Large intestine (tissue), 3 donors: ENCODE data around the gene XBP1. TPM values are rescaled to one million over a fixed set of nuclear protein-coding genes. Genes with fewer than 3 reads are reported as not detected.

Experiments used
- DNase-seq, 2 donors: peaks; one replicate each; pipeline versions ENCODE4 v3.0.0 to v3.0.0-alpha.2; 2013
- H3K27ac ChIP-seq: one replicate; pipeline ENCODE4 v1.5.1; 2013; ENCODE audit warnings: low read length
- H3K27me3 ChIP-seq: 2 replicates; pipeline ENCODE4 v1.6.1; 2013; ENCODE audit warnings: low read length; ENCODE audit not compliant: control insufficient read depth, insufficient read depth
- H3K36me3 ChIP-seq: 2 replicates; pipeline ENCODE4 v1.6.1; 2013; ENCODE audit warnings: low read length; ENCODE audit not compliant: control insufficient read depth, insufficient read depth
- H3K4me1 ChIP-seq: one replicate; pipeline ENCODE4 v1.6.1; 2013; ENCODE audit warnings: low read length; ENCODE audit not compliant: control insufficient read depth, insufficient read depth
- H3K4me3 ChIP-seq: one replicate; pipeline ENCODE4 v1.5.1; 2013; ENCODE audit warnings: low read length
- H3K9me3 ChIP-seq: one replicate; pipeline ENCODE4 v1.6.1; 2013; ENCODE audit warnings: mild to moderate bottlenecking, low read depth, low read length, moderate library complexity; ENCODE audit not compliant: control insufficient read depth
- WGBS: methylation state at CpG from one replicate; pipeline ENCODE4 v1.1.5; 2013; ENCODE audit warnings: low lambda C conversion rate; ENCODE audit not compliant: insufficient coverage; 5-methylcytosine and 5-hydroxymethylcytosine counted together
- polyA plus RNA-seq: library from polyadenylated mRNA; unstranded; fragments of 120-200 nt; gene quantifications from one replicate; pipeline ENCODE4 v1.2.1, GENCODE V29; 2013

The XBP1 gene
- polyA plus RNA-seq, 1 donor, result 235 TPM

DNA sequence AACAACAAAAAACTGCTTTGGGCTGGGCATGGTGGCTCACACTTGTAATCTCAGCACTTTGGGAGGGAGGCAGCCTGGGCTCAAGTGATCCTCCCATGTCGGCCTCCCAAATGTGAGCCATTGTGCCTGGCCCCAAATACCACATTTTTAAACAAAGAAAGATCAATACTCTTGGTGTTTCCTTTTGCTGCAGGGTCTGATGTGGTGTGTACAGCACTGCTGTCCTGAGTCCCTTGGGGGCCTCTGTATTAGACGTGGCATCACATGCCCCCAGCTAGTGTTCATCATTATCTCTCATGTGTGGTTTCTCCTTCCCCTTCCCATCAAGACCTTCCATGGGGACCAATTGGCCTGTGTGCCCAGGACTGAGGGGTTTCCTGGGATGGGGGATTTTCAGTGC is 20.5 kb upstream of the XBP1 start:
- no peaks in the 10 kb centered on the region for H3K36me3 ChIP-seq
- H3K27me3 ChIP-seq, result no peaks in the 10 kb centered on the region
- DNase-seq, result no peak
- no peaks in the 10 kb centered on the region for H3K9me3 ChIP-seq
- H3K27ac ChIP-seq, result no peak overlapping the region
- peaks cover 29% of the 10 kb centered on the region for H3K4me1 ChIP-seq
- no peak overlapping the region for H3K4me3 ChIP-seq
- no CpG with 5 or more reads among the region's 2 CpGs for WGBS

GRCh38 chr22:28819253-28820096 is 19.1 kb upstream of the XBP1 start:
- Histone ChIP-seq H3K4me1 (peaks cover 29% of the 10 kb centered on the region), H3K4me3 (no peak overlapping the region)

DNA sequence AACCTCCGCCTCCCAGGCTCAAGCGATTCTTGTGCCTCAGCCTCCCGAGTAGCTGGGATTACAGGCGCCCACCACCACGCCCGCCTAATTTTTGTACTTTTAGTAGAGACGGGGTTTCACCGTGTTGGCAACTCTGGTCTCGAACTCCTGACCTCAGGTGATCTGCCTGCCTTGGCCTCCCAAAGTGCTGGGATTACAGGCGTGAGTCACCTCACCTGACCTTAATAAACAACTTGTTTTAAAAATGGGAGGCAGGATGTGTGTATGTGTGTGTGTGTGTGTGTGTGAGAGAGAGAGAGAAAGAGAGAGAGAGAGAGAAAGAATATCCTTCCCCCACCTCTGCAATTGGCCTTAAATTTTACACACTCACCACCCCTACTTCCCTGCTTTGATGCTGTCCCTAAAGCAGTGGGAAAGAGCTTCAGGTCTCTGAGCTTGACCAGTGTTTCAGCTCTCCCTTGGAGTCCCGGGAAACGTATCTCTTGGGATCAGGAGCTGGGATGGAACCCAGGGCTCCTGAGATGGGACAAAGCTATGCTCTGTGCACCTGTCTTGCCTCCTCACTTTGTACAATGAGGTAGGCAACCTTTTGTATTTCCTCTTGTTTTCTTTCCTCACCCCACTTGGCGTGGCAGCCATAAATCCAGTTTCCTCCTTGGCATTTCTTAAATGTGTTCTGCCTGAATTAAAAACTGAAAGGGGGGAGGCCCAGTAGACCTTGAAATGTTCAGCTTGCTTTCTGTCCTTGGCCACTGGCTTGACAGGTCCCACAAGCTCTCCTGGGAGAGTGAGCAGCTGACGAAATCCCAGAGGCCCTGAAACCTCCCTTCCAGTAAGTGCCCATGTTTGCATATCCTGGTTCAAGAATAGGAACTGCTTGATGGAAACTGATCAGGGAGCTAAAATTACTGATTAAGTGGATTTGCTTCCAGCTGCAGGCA is 17.8 kb upstream of the XBP1 start:
- peaks cover 36% of the 10 kb centered on the region for H3K4me1 ChIP-seq
- DNase-seq, result peak; percentile 71 to 89
- no peak overlapping the region for H3K4me3 ChIP-seq
- H3K36me3 ChIP-seq, result no peaks in the 10 kb centered on the region
- no peaks in the 10 kb centered on the region for H3K27me3 ChIP-seq
- WGBS, result no CpG with 5 or more reads among the region's 14 CpGs
- H3K27ac ChIP-seq, result peak overlapping the region; percentile 89
- H3K9me3 ChIP-seq, result no peaks in the 10 kb centered on the region

More at GRCh38 chr22:28819253-28820096, 19.1 kb upstream of the XBP1 start:
- Histone ChIP-seq H3K27me3 (no peaks in the 10 kb centered on the region), H3K27ac (peak overlapping the region; percentile 89), H3K9me3 (no peaks in the 10 kb centered on the region), H3K36me3 (no peaks in the 10 kb centered on the region)
- WGBS, result 20% methylated on average over 1 of the region's 5 CpGs
- DNase-seq, result peak; percentile 63 to 87

GRCh38 chr22:28817064-28817463 is 16.7 kb upstream of the XBP1 start:
- H3K4me1 ChIP-seq, result peaks cover 34% of the 10 kb centered on the region
- no peak overlapping the region for H3K4me3 ChIP-seq
- no CpG with 5 or more reads among the region's 2 CpGs for WGBS
- H3K27ac ChIP-seq, result no peak overlapping the region
- no peaks in the 10 kb centered on the region for H3K36me3 ChIP-seq
- no peak for DNase-seq
- H3K9me3 ChIP-seq, result no peaks in the 10 kb centered on the region
- no peaks in the 10 kb centered on the region for H3K27me3 ChIP-seq

- no peaks in the 10 kb centered on the region for H3K9me3 ChIP-seq
- no peaks in the 10 kb centered on the region for H3K36me3 ChIP-seq
- no peaks in the 10 kb centered on the region for H3K27me3 ChIP-seq
- H3K4me3 ChIP-seq, result no peak overlapping the region
- DNase-seq, result no peak
- WGBS, result no CpG with 5 or more reads among the region's 6 CpGs
- H3K27ac ChIP-seq, result no peak overlapping the region
- peaks cover 46% of the 10 kb centered on the region for H3K4me1 ChIP-seq
Observed at GRCh38 chr22:28815729-28816128, 15.4 kb upstream of the XBP1 start.

GRCh38 chr22:28815111-28815510 is 14.7 kb upstream of the XBP1 start:
- H3K4me1 ChIP-seq, result peaks cover 47% of the 10 kb centered on the region
- no CpG with 5 or more reads among the region's 6 CpGs for WGBS
- H3K36me3 ChIP-seq, result no peaks in the 10 kb centered on the region
- H3K9me3 ChIP-seq, result no peaks in the 10 kb centered on the region
- no peak overlapping the region for H3K27ac ChIP-seq
- no peaks in the 10 kb centered on the region for H3K27me3 ChIP-seq
- no peak for DNase-seq
- H3K4me3 ChIP-seq, result no peak overlapping the region

DNA sequence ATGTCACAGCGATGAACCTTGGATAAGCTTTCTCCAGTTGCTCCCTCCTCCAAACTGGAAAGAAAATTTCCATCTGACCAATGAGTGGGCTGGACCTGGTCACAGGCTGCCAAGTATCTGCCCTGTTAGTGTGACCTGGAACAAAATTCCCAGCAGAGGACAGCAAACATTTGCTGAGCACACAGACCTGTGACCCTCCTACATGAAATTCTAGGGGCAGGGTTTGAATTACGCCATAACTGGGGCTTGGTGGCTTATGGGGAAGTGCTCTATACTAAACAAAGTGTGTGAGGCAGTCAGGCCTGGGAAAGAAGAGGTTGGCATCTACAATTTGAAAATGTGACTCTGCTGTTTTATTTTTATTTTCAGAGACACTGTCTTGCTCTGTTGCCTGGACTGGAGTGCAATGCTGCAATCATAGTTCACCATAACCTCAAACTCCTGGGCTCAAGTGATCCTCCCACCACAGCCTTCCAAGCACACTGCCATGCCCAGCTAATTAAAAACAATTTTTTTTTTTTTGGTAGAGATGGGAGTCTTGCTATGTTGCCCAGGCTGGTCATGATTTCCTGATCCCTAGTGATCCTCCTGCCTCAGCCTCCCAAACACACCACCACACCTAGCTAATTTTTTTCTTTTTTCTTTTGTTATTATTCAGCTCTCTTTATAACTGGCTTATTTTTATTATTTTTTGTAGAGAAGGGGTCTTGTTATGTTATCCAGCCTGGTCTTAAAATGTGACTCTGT is 13.6 kb upstream of the XBP1 start:
- Histone ChIP-seq H3K9me3 (no peaks in the 10 kb centered on the region), H3K36me3 (no peaks in the 10 kb centered on the region), H3K4me3 (no peak overlapping the region), H3K4me1 (peaks cover 36% of the 10 kb centered on the region), H3K27ac (peak overlapping the region; percentile 46), H3K27me3 (no peaks in the 10 kb centered on the region)
- WGBS, result no CpG with 5 or more reads among the region's 2 CpGs
- DNase-seq, result peak in 1 of 2 donors; percentile 64

DNA sequence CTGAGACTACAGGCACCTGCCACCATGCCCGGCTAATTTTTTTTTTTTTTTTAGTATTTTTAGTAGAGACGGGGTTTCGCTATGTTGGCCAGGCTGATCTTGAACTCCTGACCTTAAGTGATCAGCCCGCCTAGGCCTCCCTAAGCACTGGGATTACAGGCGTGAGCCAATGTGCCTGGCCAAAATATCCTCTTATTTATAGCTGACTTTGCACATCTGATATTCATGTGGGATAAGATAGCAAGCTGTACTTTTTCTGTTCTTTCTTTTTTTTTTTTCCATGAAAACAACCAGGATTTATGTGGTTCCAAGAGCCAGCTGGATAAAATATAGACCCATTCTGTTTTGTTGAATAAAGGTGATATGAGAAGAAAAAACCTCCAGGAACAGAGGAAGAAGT is 12.1 kb upstream of the XBP1 start:
- H3K27ac ChIP-seq, result no peak overlapping the region
- H3K4me3 ChIP-seq, result no peak overlapping the region
- H3K27me3 ChIP-seq, result no peaks in the 10 kb centered on the region
- H3K36me3 ChIP-seq, result no peaks in the 10 kb centered on the region
- no CpG with 5 or more reads among the region's 5 CpGs for WGBS
- no peak for DNase-seq
- peaks cover 27% of the 10 kb centered on the region for H3K4me1 ChIP-seq
- H3K9me3 ChIP-seq, result no peaks in the 10 kb centered on the region

DNA sequence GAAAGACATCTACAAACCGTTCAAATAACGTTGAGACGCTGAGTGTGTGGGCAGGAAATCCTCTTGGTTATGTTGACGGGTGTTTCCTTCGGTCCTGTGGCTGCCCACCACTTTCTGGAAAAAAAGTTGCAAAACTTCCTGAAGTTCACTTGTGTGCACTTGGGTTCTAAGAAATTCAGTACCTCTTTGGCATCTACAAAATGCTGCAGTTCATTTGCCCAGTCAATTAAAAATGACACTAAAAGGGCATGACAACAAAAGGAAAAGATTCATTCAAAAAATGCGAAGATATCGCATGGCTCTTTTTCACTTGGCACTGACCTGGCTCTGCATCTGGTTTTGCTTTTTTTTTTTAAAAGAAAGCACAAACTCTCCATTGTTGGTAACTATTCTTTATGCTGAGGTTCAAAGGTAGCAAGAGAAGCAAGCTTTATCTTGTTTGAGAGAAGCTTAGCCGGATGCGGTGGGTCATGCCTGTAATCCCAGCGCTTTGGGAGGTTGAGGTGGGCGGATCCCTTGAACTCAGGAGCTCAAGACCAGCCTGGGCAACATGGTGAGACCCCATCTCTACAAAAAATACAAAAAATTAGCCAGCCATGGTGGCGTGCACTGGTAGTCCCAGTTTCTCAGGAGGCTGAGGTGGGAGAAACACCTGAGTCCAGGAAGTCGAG is 10.6 kb upstream of the XBP1 start:
- no peaks in the 10 kb centered on the region for H3K27me3 ChIP-seq
- no peaks in the 10 kb centered on the region for H3K9me3 ChIP-seq
- no peak overlapping the region for H3K27ac ChIP-seq
- peaks cover 26% of the 10 kb centered on the region for H3K4me1 ChIP-seq
- H3K4me3 ChIP-seq, result no peak overlapping the region
- DNase-seq, result peak in 1 of 2 donors; percentile 35
- 100% methylated on average over 5 of the region's 13 CpGs for WGBS
- no peaks in the 10 kb centered on the region for H3K36me3 ChIP-seq
